ENCODE data around the gene GPS2.
A peak's percentile ranks its signal among the peaks of the same experiment; 100 is the strongest.

- peak in 1 of 2 donors; percentile 96 for TF ChIP-seq POLR2A (IDR thresholded peaks at IDR 0.05)
- TF ChIP-seq CTCF (IDR thresholded peaks at IDR 0.05), result no peak
- TF ChIP-seq POLR2AphosphoS5 (IDR thresholded peaks at IDR 0.05; ENCODE audit: insufficient read depth in 1 of 2, low read depth in 1 of 2), result peak; percentile 94 to 98
These were observed 8.1 kb downstream of the GPS2 start, which contains the start of gene EIF5A for GRCh38 chr17:7306911-7307685.

Measured in vagina (tissue), 2 donors.